Effector memory CD4-positive, alpha-beta T cell (primary cell): ENCODE data around the gene PPY.
A peak's percentile ranks its signal among the peaks of the same experiment; 100 is the strongest.

Source experiments
- DNase-seq, 3 donors: peaks; one replicate each; pipeline ENCODE4 v3.0.0-alpha.2; 2020
- H3K27ac ChIP-seq: 2 replicates; pipeline ENCODE4 v1.7.0; 2013; ENCODE audit warnings: mild to moderate bottlenecking, low read length, moderate library complexity; ENCODE audit not compliant: insufficient read depth, poor library complexity, severe bottlenecking
- H3K27me3 ChIP-seq: replicated peaks from 2 replicates; pipeline ENCODE4 v1.7.0; 2013; ENCODE audit warnings: mild to moderate bottlenecking, low read length; ENCODE audit not compliant: insufficient read depth, control insufficient read depth, poor library complexity, severe bottlenecking
- H3K36me3 ChIP-seq: 2 replicates; pipeline ENCODE4 v1.7.0; 2013; ENCODE audit warnings: mild to moderate bottlenecking, low read length, moderate library complexity; ENCODE audit not compliant: control insufficient read depth, insufficient read depth
- H3K4me1 ChIP-seq: 2 replicates; pipeline ENCODE4 v1.7.0; 2013; ENCODE audit warnings: low read length, mild to moderate bottlenecking; ENCODE audit not compliant: control insufficient read depth, insufficient read depth, poor library complexity, severe bottlenecking
- H3K4me3 ChIP-seq: 2 replicates; pipeline ENCODE4 v1.7.0; 2013; ENCODE audit warnings: low read length, low read depth, mild to moderate bottlenecking; ENCODE audit not compliant: insufficient read depth, poor library complexity, severe bottlenecking
- H3K9me3 ChIP-seq: 2 replicates; pipeline ENCODE4 v1.7.0; 2013; ENCODE audit warnings: mild to moderate bottlenecking, low read length, moderate library complexity; ENCODE audit not compliant: control insufficient read depth

The PPY gene

DNA sequence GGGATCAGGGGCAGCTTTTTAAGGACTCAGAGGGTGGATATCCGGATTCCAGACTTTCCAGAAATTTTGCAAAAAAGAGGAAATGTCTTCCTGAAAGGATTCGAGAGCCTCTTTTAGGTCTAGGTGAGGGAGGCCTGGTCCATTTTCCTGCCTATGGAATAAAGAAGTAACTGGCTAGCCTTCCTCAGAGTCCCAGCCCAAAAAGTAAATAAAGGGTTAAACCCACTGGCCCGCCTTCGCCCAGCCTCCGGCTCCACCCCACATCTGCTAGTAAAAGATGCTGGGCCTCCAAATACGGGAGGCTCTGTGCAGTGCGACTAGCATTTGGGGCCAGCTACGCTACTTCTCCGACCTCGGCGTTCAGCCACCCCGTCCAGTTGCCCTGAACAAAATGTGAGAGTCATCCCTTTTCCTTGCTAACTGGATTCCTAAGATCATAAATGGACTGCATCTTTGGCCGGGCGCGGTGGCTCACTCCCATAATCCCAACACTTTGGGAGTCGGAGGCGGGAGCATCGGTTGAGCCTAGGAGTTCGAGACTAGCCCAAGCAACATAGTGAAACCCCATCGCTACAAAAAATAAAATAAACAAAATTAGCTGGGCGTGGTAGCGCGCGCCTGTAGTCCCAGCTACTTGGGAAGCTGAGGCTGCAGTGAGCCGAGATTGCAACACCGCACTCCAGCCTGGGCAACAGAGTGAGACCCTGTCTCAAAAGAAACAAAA, 34.1 kb downstream of the PPY start:
- H3K4me3 ChIP-seq: peak overlapping the region; percentile 83
- H3K9me3 ChIP-seq: no peaks in the 10 kb centered on the region
- no peak overlapping the region for H3K27ac ChIP-seq
- DNase-seq: peak in 1 of 3 donors; percentile 31
- no peaks in the 10 kb centered on the region for H3K36me3 ChIP-seq
- peaks cover 5% of the 10 kb centered on the region for H3K27me3 ChIP-seq
- peaks cover 24% of the 10 kb centered on the region for H3K4me1 ChIP-seq

DNA sequence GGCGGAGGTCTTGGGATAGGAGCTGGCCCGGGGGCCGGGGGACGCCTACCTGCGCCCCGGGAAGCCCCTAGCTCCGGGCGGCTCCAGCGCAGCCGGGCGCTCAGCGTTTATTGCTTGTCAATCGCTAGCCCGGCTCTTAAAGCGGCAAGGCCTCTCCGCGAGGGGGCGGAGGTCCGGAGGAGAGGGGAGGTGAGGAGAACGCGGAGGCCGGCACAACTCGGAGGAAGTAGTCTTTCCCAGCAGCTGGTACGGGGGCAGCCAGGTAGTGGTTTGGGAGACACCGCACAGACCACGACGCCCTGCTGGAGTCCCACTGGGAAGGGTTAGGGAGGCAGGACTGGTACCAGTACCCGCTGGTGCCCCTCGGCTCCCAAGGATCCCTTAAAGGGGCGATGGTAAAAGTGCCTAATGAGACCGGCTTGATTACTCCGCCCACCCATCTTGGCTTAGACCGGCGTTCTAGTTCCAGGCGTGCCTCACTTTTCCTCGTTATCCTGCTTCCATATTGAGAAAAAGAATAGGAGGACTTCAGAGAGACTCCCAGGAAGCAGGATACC, 34.8 kb downstream of the PPY start, which contains the start of gene MPP2:
TSS of gene MPP2 (minus strand) at position 112 of the 557 bp plus-strand sequence. CDS start 3,076 bp downstream, outside the sequence.
- Histone ChIP-seq H3K9me3 (no peaks in the 10 kb centered on the region), H3K27ac (peak within 1 kb of the TSS; percentile 57), H3K4me1 (peaks cover 24% of the 10 kb centered on the region), H3K4me3 (peak within 1 kb of the TSS; percentile 83), H3K27me3 (peaks cover 5% of the 10 kb centered on the region), H3K36me3 (no peaks in the 10 kb centered on the region)
- peak in 2 of 3 donors; percentile 36 to 44 for DNase-seq

GRCh38 chr17:43906951-43907424, 35.3 kb downstream of the PPY start:
- Histone ChIP-seq H3K27ac (peak overlapping the region; percentile 57), H3K4me1 (peaks cover 24% of the 10 kb centered on the region), H3K27me3 (peaks cover 5% of the 10 kb centered on the region), H3K9me3 (no peaks in the 10 kb centered on the region), H3K36me3 (no peaks in the 10 kb centered on the region), H3K4me3 (peak overlapping the region; percentile 83)
- no peak for DNase-seq

GRCh38 chr17:43905985-43906852, 36.1 kb downstream of the PPY start:
- peaks cover 24% of the 10 kb centered on the region for H3K4me1 ChIP-seq
- no peak for DNase-seq
- peak overlapping the region; percentile 57 for H3K27ac ChIP-seq
- H3K4me3 ChIP-seq: peak overlapping the region; percentile 83
- H3K27me3 ChIP-seq: peaks cover 5% of the 10 kb centered on the region
- no peaks in the 10 kb centered on the region for H3K36me3 ChIP-seq
- no peaks in the 10 kb centered on the region for H3K9me3 ChIP-seq

DNA sequence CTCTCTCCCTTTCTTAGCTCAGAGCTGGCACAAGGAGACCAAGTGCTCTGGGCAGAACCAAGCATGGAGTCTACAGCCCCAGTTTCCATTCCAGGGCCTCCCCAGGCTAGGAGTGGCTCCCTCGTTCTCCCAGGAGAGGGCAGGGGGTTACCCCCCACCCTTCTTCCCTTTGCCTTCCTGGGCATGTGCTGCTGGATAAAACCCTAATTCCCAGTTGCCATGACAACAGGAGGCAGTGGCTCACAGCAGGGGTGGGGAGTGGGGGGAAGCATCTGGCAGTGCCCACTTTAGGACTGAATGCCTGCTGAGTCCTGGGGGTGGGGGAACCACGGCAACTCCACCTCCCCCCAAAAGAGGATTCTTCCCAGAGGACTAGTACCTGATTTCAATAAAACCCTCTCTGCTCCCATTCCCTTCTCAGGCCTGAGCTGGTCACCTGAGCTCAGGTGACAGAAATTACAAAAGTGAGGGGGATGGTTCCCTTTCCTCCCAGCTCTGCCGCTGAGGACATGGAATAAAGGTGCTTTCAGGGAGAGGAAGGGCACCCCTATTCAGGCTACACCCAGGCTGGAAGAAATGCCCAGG, 36.8 kb downstream of the PPY start:
- H3K27me3 ChIP-seq: peaks cover 5% of the 10 kb centered on the region
- DNase-seq: no peak

DNA sequence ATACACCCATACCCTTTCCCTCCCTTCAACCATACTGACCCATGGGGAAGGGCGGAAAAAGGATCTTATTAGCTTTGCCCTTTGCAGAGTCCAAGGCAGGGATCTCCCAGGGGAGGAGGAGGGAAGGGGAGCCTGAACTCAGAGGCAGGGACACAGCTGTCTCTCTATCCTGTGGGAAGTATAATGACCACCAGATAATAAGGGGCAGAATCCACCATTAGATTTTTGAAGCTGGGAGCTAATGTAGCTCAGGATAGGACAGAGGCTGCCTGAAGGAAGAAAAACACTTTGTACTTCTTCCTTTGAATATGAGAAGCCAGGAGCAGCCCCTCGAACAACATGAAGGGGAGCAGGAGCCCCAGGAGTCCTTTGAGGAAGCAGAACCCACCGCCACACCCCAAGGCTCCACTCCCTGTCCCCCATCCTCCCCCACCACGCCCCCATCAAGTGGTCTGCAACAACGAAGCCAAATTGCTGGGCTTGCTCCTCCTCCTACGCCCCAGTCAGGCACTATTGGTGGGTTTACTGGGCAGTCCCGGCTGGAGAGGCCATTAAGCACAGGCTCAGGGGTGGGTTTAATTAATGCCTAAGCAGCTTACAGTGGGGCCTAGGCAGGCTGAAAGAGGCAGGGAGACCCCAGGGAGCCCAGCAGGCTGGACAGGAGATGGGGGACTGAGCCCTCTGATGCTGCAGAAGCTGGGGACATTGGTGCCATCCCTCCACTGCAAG, 40.3 kb downstream of the PPY start:
- Histone ChIP-seq H3K36me3 (no peaks in the 10 kb centered on the region), H3K27ac (no peak overlapping the region), H3K9me3 (no peaks in the 10 kb centered on the region), H3K4me1 (peaks cover 25% of the 10 kb centered on the region), H3K4me3 (no peak overlapping the region), H3K27me3 (peaks cover 5% of the 10 kb centered on the region)
- no peak for DNase-seq

More for the DNA sequence above, 36.8 kb downstream of the PPY start:
- Histone ChIP-seq H3K4me1 (peaks cover 31% of the 10 kb centered on the region), H3K9me3 (no peaks in the 10 kb centered on the region), H3K4me3 (no peak overlapping the region), H3K36me3 (no peaks in the 10 kb centered on the region), H3K27ac (no peak overlapping the region)

DNA sequence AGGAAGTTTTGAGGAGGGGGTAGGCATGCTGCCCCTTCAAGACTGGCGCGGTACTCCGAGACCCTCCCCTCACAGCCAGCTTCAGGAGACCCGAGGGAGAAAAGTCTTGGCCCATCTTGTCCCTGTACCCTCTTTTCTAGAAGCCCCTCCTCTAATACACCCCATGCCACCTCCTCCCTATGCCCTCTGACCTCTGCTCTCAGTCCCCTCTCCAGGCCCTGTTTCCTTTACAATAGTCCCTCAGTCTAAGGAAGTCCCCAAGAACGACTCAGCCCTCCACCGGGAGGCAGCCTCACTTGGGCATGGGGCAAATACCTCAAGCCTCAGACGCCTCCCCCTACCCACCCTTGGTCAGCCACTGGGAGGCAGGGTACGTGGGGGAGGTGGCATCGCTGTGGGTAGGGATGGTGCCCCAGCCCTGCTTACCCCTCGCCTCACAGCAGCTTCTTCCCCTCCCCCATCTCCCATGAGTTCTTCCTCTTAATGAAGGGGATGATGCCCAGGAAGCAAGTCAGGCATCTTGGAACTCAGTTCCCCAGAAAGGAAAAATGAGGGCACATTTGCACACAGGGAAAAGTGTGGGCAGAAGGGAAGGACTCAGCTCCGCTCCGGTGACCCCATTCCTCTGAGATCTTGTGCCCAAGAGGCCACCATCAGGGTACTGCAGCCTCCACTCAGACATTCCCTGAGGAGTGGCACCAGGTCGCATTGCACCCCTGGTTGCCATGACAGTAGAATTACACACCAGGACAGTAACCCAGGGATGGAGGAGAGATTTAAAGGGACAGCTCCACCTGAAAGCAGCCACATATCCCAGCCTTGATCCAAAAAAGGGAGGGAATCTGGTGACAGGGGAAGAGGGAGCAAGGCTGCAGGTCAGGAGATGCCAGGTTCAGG, 41.2 kb downstream of the PPY start:
- DNase-seq: no peak
- Histone ChIP-seq H3K27ac (no peak overlapping the region), H3K4me1 (peaks cover 15% of the 10 kb centered on the region), H3K36me3 (no peaks in the 10 kb centered on the region), H3K4me3 (peak overlapping the region; percentile 36), H3K27me3 (peaks cover 5% of the 10 kb centered on the region), H3K9me3 (no peaks in the 10 kb centered on the region)

- H3K36me3 ChIP-seq: no peaks in the 10 kb centered on the region
- no peaks in the 10 kb centered on the region for H3K27me3 ChIP-seq
- H3K4me3 ChIP-seq: peak overlapping the region; percentile 36
- peaks cover 13% of the 10 kb centered on the region for H3K4me1 ChIP-seq
- no peak overlapping the region for H3K27ac ChIP-seq
- DNase-seq: peak; percentile 46 to 71 (median 69)
- no peaks in the 10 kb centered on the region for H3K9me3 ChIP-seq
These were observed 42.0 kb downstream of the PPY start for GRCh38 chr17:43900183-43900857.
